AG09319 (cell line): Measurements from ENCODE around the gene C16orf74.

ENCODE experiments used
- DNase-seq: peaks from one replicate; pipeline ENCODE4 v3.0.0-alpha.2; 2010; ENCODE audit warnings: low read depth; ENCODE audit errors: extremely low read depth
- CTCF ChIP-seq: IDR thresholded peaks from 2 replicates; pipeline ENCODE4 v1.5.1; 2011; ENCODE audit warnings: low read depth, mild to moderate bottlenecking, inconsistent platforms, low read length, moderate library complexity

Gene C16orf74

DNA sequence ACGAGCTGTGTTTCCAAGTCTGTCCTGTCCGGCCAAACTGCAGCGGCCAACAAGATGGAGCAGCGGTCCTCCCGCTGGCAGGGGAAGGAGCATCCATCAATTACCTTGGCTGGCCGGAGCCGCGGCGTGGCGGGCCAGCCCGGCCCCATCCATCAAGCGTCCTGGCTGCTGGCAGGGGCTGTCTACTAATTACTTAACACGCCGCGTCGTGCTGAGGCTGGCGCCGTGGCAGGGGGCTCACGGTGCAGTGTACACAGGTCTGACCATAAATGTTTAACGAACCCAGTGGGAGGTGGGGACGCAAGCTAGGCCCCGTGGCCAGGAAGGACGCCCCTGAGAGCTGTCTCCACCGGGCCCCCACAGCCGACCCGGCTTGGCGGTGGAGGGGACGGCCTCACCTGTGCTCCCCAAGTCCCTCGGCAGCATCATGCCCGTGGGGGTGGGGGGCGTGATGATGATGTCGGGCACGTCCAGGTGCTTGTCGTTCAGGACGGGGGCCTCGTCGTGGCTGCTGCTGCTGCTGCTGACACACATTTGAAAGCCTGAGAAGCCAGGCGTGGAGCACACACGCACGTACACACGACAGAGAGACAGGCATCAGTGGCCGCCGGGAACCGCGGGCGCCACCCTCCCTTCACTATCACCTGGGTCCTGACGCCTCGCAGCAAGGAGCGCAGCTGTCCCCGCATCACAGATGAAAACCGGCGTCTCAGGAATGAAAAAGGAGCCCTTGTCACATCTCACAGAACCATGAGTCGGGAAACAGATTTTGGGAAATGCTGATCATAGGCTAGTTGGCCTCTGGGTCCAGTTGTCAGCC, 40.9 kb downstream of the C16orf74 start:
- DNase-seq: no peak
- no peak for TF ChIP-seq CTCF

DNA sequence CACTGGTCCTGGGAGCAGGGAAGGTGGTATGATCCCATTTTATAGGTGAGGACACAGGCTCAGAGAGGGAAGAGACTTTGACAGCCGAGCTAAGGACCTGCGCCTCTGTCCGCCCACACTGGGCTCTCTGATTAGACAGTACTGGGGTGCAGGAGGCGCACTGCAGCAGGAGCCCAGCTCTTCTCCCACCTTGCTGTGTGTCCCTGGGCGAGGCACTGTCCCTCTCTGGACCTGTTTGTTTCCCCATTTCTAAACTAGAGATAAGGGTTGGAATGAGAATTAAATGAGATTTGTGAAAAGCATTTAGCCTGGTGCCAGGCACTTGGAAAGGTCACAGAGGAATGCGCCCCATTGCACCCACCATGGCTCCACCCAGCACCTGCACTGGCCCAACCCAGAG, 42.6 kb downstream of the C16orf74 start:
- DNase-seq: no peak
- no peak for TF ChIP-seq CTCF

GRCh38 chr16:85707528-85708095, 43.3 kb downstream of the C16orf74 start:
- DNase-seq: no peak
- no peak for TF ChIP-seq CTCF

DNA sequence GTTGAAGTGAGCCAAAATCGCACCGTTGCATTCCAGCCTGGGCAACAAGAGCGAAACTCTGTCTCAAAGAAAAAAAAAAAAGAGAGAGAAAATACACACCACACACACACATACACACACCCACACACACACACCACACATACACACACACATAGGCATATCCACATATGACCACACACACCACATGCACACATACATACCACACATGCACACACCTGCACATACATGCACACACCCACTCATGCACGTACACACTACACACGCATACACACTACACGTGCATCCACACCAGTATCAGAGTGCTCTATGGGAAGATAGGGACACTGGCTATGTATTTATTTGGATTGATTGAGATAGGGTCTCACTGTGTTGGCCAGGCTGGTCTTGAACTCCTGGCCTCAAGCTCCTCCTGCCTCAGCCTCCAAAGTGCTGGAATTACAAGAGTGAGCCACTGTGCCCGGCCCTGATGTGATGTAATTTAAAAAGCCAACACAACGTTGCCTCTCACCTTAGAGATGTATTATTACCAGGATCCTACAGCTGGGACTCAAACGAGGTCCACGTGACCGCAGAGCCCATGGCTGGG, 44.4 kb downstream of the C16orf74 start:
- DNase-seq: no peak
- TF ChIP-seq CTCF: no peak

- TF ChIP-seq CTCF: no peak
- no peak for DNase-seq
Measured at GRCh38 chr16:85704900-85705846, 45.7 kb downstream of the C16orf74 start.

DNA sequence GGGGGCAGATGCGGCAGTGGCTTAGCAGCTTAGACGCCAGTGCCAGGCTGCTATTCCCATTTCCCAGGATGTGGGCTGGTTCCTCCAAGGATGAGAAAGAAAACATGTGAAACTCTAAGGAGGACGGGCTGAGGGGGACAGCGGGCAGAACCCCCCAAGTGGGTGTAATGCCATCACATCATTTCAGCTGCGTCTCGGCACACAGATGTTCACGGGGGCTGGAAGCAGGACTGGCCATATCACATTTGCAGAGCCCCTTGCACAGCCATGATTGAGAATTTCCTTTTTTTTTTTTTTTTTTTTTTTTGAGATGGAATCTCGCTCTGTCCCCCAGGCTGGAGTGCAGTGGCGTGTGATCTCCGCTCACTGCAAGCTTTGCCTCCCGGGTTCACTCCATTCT, 46.9 kb downstream of the C16orf74 start:
- DNase-seq: no peak

More for the DNA sequence above, 46.9 kb downstream of the C16orf74 start:
- no peak for TF ChIP-seq CTCF
